Measurements from ENCODE around the gene POLR2E.
A peak's percentile ranks its signal among the peaks of the same experiment; 100 is the strongest.

Gene POLR2E

GRCh38 chr19:1066748-1067340, 28.3 kb downstream of the POLR2E start, which contains the start of gene ARHGAP45:
Gene ARHGAP45, plus strand, starts transcription at chr19:1067167. Its CDS starts 239 bp downstream, at chr19:1067406.
- Histone ChIP-seq H3K27ac (peak within 1 kb of the TSS; percentile 42), H3K9ac (no peak within 1 kb of the TSS), H3K79me2 (no peaks in the 10 kb centered on the region), H3K4me1 (peaks cover 2% of the 10 kb centered on the region), H3K36me3 (ENCODE audit: control insufficient read depth, insufficient read depth, low read length) (no peaks in the 10 kb centered on the region), H3K4me2 (ENCODE audit: low read length) (peak within 1 kb of the TSS; percentile 22), H3K4me3 (ENCODE audit: low read depth, low read length) (peak within 1 kb of the TSS; percentile 27), H3K9me3 (ENCODE audit: control insufficient read depth, low read length) (no peaks in the 10 kb centered on the region), H2AFZ (no peak within 1 kb of the TSS), H3K27me3 (ENCODE audit: control insufficient read depth, insufficient read depth, low read length) (peaks cover 7% of the 10 kb centered on the region)
- TF ChIP-seq CTCF (IDR thresholded peaks at IDR 0.05), result no peak

DNA sequence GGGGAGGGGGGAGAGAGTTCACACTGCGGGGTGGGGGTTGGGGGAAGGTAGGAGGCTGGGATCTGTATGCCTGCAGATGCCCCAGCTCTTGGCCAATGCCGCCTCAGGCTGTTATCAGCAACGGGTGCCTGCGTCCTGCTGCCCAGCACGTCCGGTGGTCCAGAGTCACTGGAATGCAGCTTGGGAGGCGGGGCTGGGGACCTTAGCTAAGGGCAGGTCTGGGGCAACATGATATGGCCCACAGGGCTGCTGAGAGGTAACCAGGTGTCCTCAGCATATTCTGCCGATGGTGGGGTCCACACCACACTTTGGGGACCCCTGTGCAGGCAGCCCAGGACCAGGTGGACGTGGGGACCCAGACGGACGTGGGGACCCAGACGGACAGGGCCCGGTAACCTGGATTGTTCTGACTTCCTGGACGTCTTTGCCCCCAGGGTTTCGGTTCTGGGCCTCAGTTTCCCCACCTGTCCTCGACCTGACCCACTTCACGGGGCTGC, 28.9 kb downstream of the POLR2E start:
- H3K4me2 ChIP-seq (ENCODE audit: low read length), result peak overlapping the region; percentile 22
- peaks cover 2% of the 10 kb centered on the region for H3K4me1 ChIP-seq
- no peaks in the 10 kb centered on the region for H3K36me3 ChIP-seq (ENCODE audit: control insufficient read depth, insufficient read depth, low read length)
- no peak for TF ChIP-seq CTCF (IDR thresholded peaks at IDR 0.05)
- no peaks in the 10 kb centered on the region for H3K9me3 ChIP-seq (ENCODE audit: control insufficient read depth, low read length)
- H3K79me2 ChIP-seq, result no peaks in the 10 kb centered on the region
- H3K4me3 ChIP-seq (ENCODE audit: low read depth, low read length), result no peak overlapping the region
- H3K9ac ChIP-seq, result no peak overlapping the region
- peaks cover 7% of the 10 kb centered on the region for H3K27me3 ChIP-seq (ENCODE audit: control insufficient read depth, insufficient read depth, low read length)
- H3K27ac ChIP-seq, result no peak overlapping the region
- H2AFZ ChIP-seq, result no peak overlapping the region

- Histone ChIP-seq H3K27ac (no peak overlapping the region), H3K9ac (no peak overlapping the region), H3K4me1 (peaks cover 2% of the 10 kb centered on the region), H3K9me3 (ENCODE audit: control insufficient read depth, low read length) (no peaks in the 10 kb centered on the region), H3K4me3 (ENCODE audit: low read depth, low read length) (no peak overlapping the region), H3K79me2 (no peaks in the 10 kb centered on the region), H3K27me3 (ENCODE audit: control insufficient read depth, insufficient read depth, low read length) (peaks cover 7% of the 10 kb centered on the region), H2AFZ (no peak overlapping the region), H3K36me3 (ENCODE audit: control insufficient read depth, insufficient read depth, low read length) (no peaks in the 10 kb centered on the region), H3K4me2 (ENCODE audit: low read length) (no peak overlapping the region)
- no peak for TF ChIP-seq CTCF (IDR thresholded peaks at IDR 0.05)
Observed at GRCh38 chr19:1065606-1066109, 29.5 kb downstream of the POLR2E start.

- Histone ChIP-seq H3K4me1 (peaks cover 2% of the 10 kb centered on the region), H3K9me3 (ENCODE audit: control insufficient read depth, low read length) (no peaks in the 10 kb centered on the region), H2AFZ (peak overlapping the region; percentile 62), H3K27me3 (ENCODE audit: control insufficient read depth, insufficient read depth, low read length) (peaks cover 7% of the 10 kb centered on the region), H3K36me3 (ENCODE audit: control insufficient read depth, insufficient read depth, low read length) (no peaks in the 10 kb centered on the region), H3K9ac (no peak overlapping the region), H3K4me3 (ENCODE audit: low read depth, low read length) (no peak overlapping the region), H3K4me2 (ENCODE audit: low read length) (peak overlapping the region; percentile 40), H3K79me2 (no peaks in the 10 kb centered on the region), H3K27ac (no peak overlapping the region)
- peak; percentile 79 for TF ChIP-seq CTCF (IDR thresholded peaks at IDR 0.05)
Observed at GRCh38 chr19:1064661-1065605, 30.2 kb downstream of the POLR2E start.

Data from parathyroid adenoma (tissue), 2 donors.